SU-DHL-6 (cell line): ENCODE results near the gene ATF7.

ENCODE experiments used
- H2AFZ ChIP-seq: fragments of 200-600 bp; sonication (generic); 2 replicates; pipeline ENCODE4 v1.6.1; 2014; ENCODE audit warnings: low read depth, mild to moderate bottlenecking, moderate library complexity, mixed read lengths, antibody characterized with exemption, low read length; ENCODE audit not compliant: severe bottlenecking
- H3F3A ChIP-seq: fragments of 200-600 bp; shearing (Covaris generic); 2 replicates; pipeline ENCODE4 v1.6.0; 2016; ENCODE audit warnings: antibody characterized with exemption, mild to moderate bottlenecking; ENCODE audit not compliant: insufficient read depth
- H3K27ac ChIP-seq: fragments of 200-600 bp; sonication (generic); 2 replicates; pipeline ENCODE4 v1.5.1; 2016; ENCODE audit warnings: low read depth, mild to moderate bottlenecking, low read length, moderate library complexity, mixed read lengths
- H3K27me3 ChIP-seq: fragments of 200-600 bp; sonication (generic), shearing (Covaris generic); 2 replicates; pipeline ENCODE4 v1.6.0; 2014; ENCODE audit warnings: mild to moderate bottlenecking, low read length
- H3K36me3 ChIP-seq: fragments of 200-600 bp; sonication (generic); 2 replicates; pipeline ENCODE4 v1.6.1; 2014; ENCODE audit warnings: mild to moderate bottlenecking, low read length, mixed read lengths
- H3K4me2 ChIP-seq: fragments of 300-600, 200-600 bp; shearing (Covaris generic), sonication (generic); 2 replicates; pipeline ENCODE4 v1.6.0; 2014; ENCODE audit warnings: low read length, low read depth, mild to moderate bottlenecking; ENCODE audit not compliant: poor library complexity, severe bottlenecking
- H3K4me3 ChIP-seq: fragments of 200-600 bp; sonication (generic); 2 replicates; pipeline ENCODE4 v1.5.1; 2014; ENCODE audit warnings: antibody characterized with exemption, low read length, mild to moderate bottlenecking, mixed read lengths; ENCODE audit not compliant: insufficient read depth, poor library complexity, severe bottlenecking
- H3K79me2 ChIP-seq: fragments of 200-600 bp; sonication (generic); 2 replicates; pipeline ENCODE4 v1.6.1; 2014; ENCODE audit warnings: mild to moderate bottlenecking, low read length, moderate library complexity; ENCODE audit not compliant: insufficient read depth
- H3K9ac ChIP-seq: fragments of 200-600 bp; sonication (generic); 2 replicates; pipeline ENCODE4 v1.7.0; 2014; ENCODE audit warnings: mild to moderate bottlenecking, low read length
- H3K9me2 ChIP-seq: fragments of 200-600 bp; sonication (generic); replicated peaks from 2 replicates; pipeline ENCODE4 v1.6.1; 2014; ENCODE audit warnings: low read length; ENCODE audit not compliant: insufficient read depth
- H3K9me3 ChIP-seq: fragments of 200-600 bp; sonication (generic); 2 replicates; pipeline ENCODE4 v1.6.1; 2014; ENCODE audit warnings: low read length, mixed read lengths; ENCODE audit not compliant: insufficient read depth
- H4K20me1 ChIP-seq: fragments of 200-600 bp; sonication (generic); 2 replicates; pipeline ENCODE4 v1.6.1; 2014; ENCODE audit warnings: low read depth, mild to moderate bottlenecking, antibody characterized with exemption, low read length, moderate library complexity, mixed read lengths
- EZH2phosphoT487 ChIP-seq: fragments of 200-600 bp; sonication (generic), shearing (Covaris generic); conservative IDR thresholded peaks from 2 replicates; pipeline ENCODE4 v1.6.1; 2018; ENCODE audit warnings: mild to moderate bottlenecking, antibody characterized with exemption, low read length, moderate library complexity, mixed read lengths
- TF ChIP-seq, protein P1 (sequence below): fragments of 200-600 bp; sonication (generic); IDR thresholded peaks from one replicate; pipeline ENCODE4 v1.5.1; 2017; ENCODE audit warnings: antibody characterized with exemption, mild to moderate bottlenecking, low read length, moderate library complexity; ENCODE audit not compliant: insufficient read depth, poor library complexity, severe bottlenecking

Gene ATF7

GRCh38 chr12:53644133-53644532, 18.0 kb upstream of the ATF7 start:
- Histone ChIP-seq H3K9me3 (no peaks in the 10 kb centered on the region), H3K27me3 (no peaks in the 10 kb centered on the region), H2AFZ (no peak overlapping the region), H3K79me2 (no peaks in the 10 kb centered on the region), H3K27ac (no peak overlapping the region), H3K4me3 (no peak overlapping the region), H3K4me2 (no peak overlapping the region), H3K9me2 (no peaks in the 10 kb centered on the region), H3K36me3 (no peaks in the 10 kb centered on the region), H4K20me1 (no peaks in the 10 kb centered on the region), H3K9ac (no peak overlapping the region), H3F3A (no peaks in the 10 kb centered on the region)
- TF ChIP-seq EZH2phosphoT487, result no peak
- TF ChIP-seq, protein P1, sequence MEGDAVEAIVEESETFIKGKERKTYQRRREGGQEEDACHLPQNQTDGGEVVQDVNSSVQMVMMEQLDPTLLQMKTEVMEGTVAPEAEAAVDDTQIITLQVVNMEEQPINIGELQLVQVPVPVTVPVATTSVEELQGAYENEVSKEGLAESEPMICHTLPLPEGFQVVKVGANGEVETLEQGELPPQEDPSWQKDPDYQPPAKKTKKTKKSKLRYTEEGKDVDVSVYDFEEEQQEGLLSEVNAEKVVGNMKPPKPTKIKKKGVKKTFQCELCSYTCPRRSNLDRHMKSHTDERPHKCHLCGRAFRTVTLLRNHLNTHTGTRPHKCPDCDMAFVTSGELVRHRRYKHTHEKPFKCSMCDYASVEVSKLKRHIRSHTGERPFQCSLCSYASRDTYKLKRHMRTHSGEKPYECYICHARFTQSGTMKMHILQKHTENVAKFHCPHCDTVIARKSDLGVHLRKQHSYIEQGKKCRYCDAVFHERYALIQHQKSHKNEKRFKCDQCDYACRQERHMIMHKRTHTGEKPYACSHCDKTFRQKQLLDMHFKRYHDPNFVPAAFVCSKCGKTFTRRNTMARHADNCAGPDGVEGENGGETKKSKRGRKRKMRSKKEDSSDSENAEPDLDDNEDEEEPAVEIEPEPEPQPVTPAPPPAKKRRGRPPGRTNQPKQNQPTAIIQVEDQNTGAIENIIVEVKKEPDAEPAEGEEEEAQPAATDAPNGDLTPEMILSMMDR, result no peak

GRCh38 chr12:53643232-53643979, 17.2 kb upstream of the ATF7 start:
- Histone ChIP-seq H3K79me2 (no peaks in the 10 kb centered on the region), H2AFZ (no peak overlapping the region), H3K4me3 (no peak overlapping the region), H3K27me3 (no peaks in the 10 kb centered on the region), H3F3A (no peaks in the 10 kb centered on the region), H3K9me2 (no peaks in the 10 kb centered on the region), H3K4me2 (no peak overlapping the region), H3K9me3 (no peaks in the 10 kb centered on the region), H3K9ac (no peak overlapping the region), H3K36me3 (no peaks in the 10 kb centered on the region), H4K20me1 (no peaks in the 10 kb centered on the region), H3K27ac (no peak overlapping the region)
- TF ChIP-seq, protein P1, result no peak
- no peak for TF ChIP-seq EZH2phosphoT487

- H3K4me2 ChIP-seq, result no peak overlapping the region
- H3K36me3 ChIP-seq, result no peaks in the 10 kb centered on the region
- no peak overlapping the region for H3K27ac ChIP-seq
- H3K9me3 ChIP-seq, result no peaks in the 10 kb centered on the region
- no peak overlapping the region for H2AFZ ChIP-seq
- H4K20me1 ChIP-seq, result no peaks in the 10 kb centered on the region
- no peaks in the 10 kb centered on the region for H3K9me2 ChIP-seq
- no peak for TF ChIP-seq EZH2phosphoT487
- TF ChIP-seq, protein P1, result no peak
- H3F3A ChIP-seq, result no peaks in the 10 kb centered on the region
- no peak overlapping the region for H3K9ac ChIP-seq
- no peaks in the 10 kb centered on the region for H3K27me3 ChIP-seq
- no peaks in the 10 kb centered on the region for H3K79me2 ChIP-seq
- no peak overlapping the region for H3K4me3 ChIP-seq
Observed at GRCh38 chr12:53638057-53638456, 11.9 kb upstream of the ATF7 start.
